Endothelial cell of umbilical vein (primary cell): ENCODE data around the gene TJP1. TPM values are rescaled to one million over a fixed set of nuclear protein-coding genes. Genes with fewer than 3 reads are reported as not detected.

Source experiments
- BruUV-seq: library from RNA; stranded (reverse); fragments of 400-500 nt; replicated peaks from 2 replicates; lab custom pipeline; 2021; lab: Mats Ljungman, UMichigan
- CTCF ChIA-PET: fragments of 300-600, 350-600 bp; sonication (Branson Sonifier 250); formaldehyde crosslinking; loops from one replicate; lab custom pipeline; 2021; ENCODE audit warnings: antibody characterized with exemption, inconsistent platforms; lab: Charles Lee
- POLR2A ChIA-PET: fragments of 300-600, 350-600 bp; sonication (Branson Sonifier 250); formaldehyde crosslinking; loops from one replicate; lab custom pipeline; 2021; ENCODE audit warnings: antibody characterized with exemption, inconsistent platforms; lab: Charles Lee
- DNase-seq: peaks from one replicate; pipeline ENCODE4 v3.0.0-alpha.2; 2011; ENCODE audit warnings: low read depth, low spot score
- FAIRE-seq: peaks from 2 replicates; lab custom pipeline; 2011; peaks lifted over from hg19 to GRCh38; lab: Jason Lieb, UNC
- H2AFZ ChIP-seq: 2 replicates; pipeline ENCODE4 v1.6.0; 2012; ENCODE audit warnings: low read depth, low read length, control low read depth, inconsistent platforms
- H3K27ac ChIP-seq: 2 replicates; pipeline ENCODE4 v1.5.1; 2011; ENCODE audit warnings: low read depth, mild to moderate bottlenecking, control low read depth, low read length, moderate library complexity; ENCODE audit not compliant: insufficient read depth
- H3K27me3 ChIP-seq, 2 experiments: 2 replicates each; pipeline versions ENCODE4 v1.6.0 to v1.6.1; 2011; ENCODE audit warnings: low read length in 2 of 2, mixed read lengths in 1 of 2; ENCODE audit not compliant: control insufficient read depth in 2 of 2, insufficient read depth in 2 of 2
- H3K36me3 ChIP-seq, 2 experiments: 2 replicates in 1 of 2; 3 replicates in 1 of 2; pipeline ENCODE4 v1.5.1; 2011; ENCODE audit warnings: low read length in 2 of 2, mild to moderate bottlenecking in 1 of 2, moderate library complexity in 1 of 2; ENCODE audit not compliant: control insufficient read depth in 2 of 2, insufficient read depth in 2 of 2; ENCODE audit errors: extremely low read depth in 1 of 2
- H3K4me1 ChIP-seq: 3 replicates; pipeline ENCODE4 v1.5.1; 2011; ENCODE audit warnings: mild to moderate bottlenecking, low read length; ENCODE audit not compliant: control insufficient read depth, insufficient read depth; ENCODE audit errors: extremely low read depth
- H3K4me2 ChIP-seq: 2 replicates; pipeline ENCODE4 v1.6.1; 2011; ENCODE audit warnings: low read length, control low read depth, mixed read lengths; ENCODE audit not compliant: insufficient read depth
- H3K4me3 ChIP-seq, 3 experiments: fragments of 200-600 bp in 1 of 3; sonication (generic), shearing (Covaris generic) in 1 of 3; replicated peaks in 1 of 3; 2 replicates each; pipeline ENCODE4 v1.5.1; 2011 to 2016; ENCODE audit warnings: control low read depth in 3 of 3, low read length in 3 of 3, mild to moderate bottlenecking in 2 of 3, inconsistent platforms in 1 of 3, low read depth in 1 of 3, moderate library complexity in 1 of 3; ENCODE audit not compliant: insufficient read depth in 1 of 3
- H3K79me2 ChIP-seq: 2 replicates; pipeline ENCODE4 v1.6.0; 2012; ENCODE audit warnings: low read length, inconsistent platforms; ENCODE audit not compliant: control insufficient read depth, insufficient read depth
- H3K9ac ChIP-seq: replicated peaks from 2 replicates; pipeline ENCODE3; 2011; ENCODE audit warnings: low read length, control low read depth; ENCODE audit not compliant: insufficient read depth; ENCODE audit errors: extremely low read depth
- H3K9me1 ChIP-seq: replicated peaks from 3 replicates; pipeline ENCODE4 v1.6.0; 2011; ENCODE audit warnings: mild to moderate bottlenecking, low read length; ENCODE audit not compliant: control insufficient read depth, insufficient read depth; ENCODE audit errors: extremely low read depth
- H3K9me3 ChIP-seq: replicated peaks from 2 replicates; pipeline ENCODE4 v1.5.1; 2012; ENCODE audit warnings: low read length, inconsistent platforms; ENCODE audit not compliant: control insufficient read depth, insufficient read depth
- H4K20me1 ChIP-seq: replicated peaks from 2 replicates; pipeline ENCODE3; 2011; ENCODE audit warnings: mild to moderate bottlenecking, low read length; ENCODE audit not compliant: control insufficient read depth, insufficient read depth; ENCODE audit errors: extremely low read depth
- EZH2 ChIP-seq: IDR thresholded peaks from 2 replicates; pipeline ENCODE4 v1.6.1; 2012; ENCODE audit warnings: borderline replicate concordance, low read depth, mild to moderate bottlenecking, moderate library complexity, low read length, inconsistent platforms; ENCODE audit not compliant: severe bottlenecking
- FOS ChIP-seq: IDR thresholded peaks from 2 replicates; pipeline ENCODE4 v1.6.1; 2011; ENCODE audit warnings: mild to moderate bottlenecking, low read length, moderate library complexity, borderline replicate concordance; ENCODE audit not compliant: insufficient read depth
- JUN ChIP-seq: IDR thresholded peaks from 2 replicates; pipeline ENCODE4 v1.6.1; 2011; ENCODE audit warnings: borderline replicate concordance, low read depth; ENCODE audit not compliant: insufficient read length, insufficient read depth
- MYC ChIP-seq: IDR thresholded peaks from one replicate; pipeline ENCODE4 v1.6.1; 2011; ENCODE audit warnings: mild to moderate bottlenecking, low read depth, low read length
- POLR2A ChIP-seq: IDR thresholded peaks from 2 replicates; pipeline ENCODE4 v1.6.1; 2012; ENCODE audit warnings: low read depth, mild to moderate bottlenecking, control low read depth, low read length
- POLR2AphosphoS5 ChIP-seq: IDR thresholded peaks from 2 replicates; pipeline ENCODE4 v1.6.1; 2012; ENCODE audit warnings: low read depth, mild to moderate bottlenecking, control low read depth, low read length, moderate library complexity; ENCODE audit not compliant: insufficient read depth
- dilution Hi-C: fragments of 300-500 bp; cut with MboI; formaldehyde crosslinking; loops from one replicate; pipeline ENCODE4 v1.15.0; 2019; ENCODE audit warnings: low sequenced_read_pairs; ENCODE audit not compliant: extremely low pct_ligation_motif_present
- intact Hi-C: fragments of 100-400 bp; cut with micrococcal nuclease; formaldehyde crosslinking; loops from one replicate; pipeline ENCODE4 v1.10.0; 2022
- polyA plus RNA-seq, 4 experiments: library from polyadenylated mRNA; depleted of rRNA in 3 of 4; stranded (reverse) in 3 of 4; unstranded in 1 of 4; fragments of >200 nt; gene quantifications; 2 replicates each; pipeline versions ENCODE4 v1.2.1 to v1.2.3, GENCODE V29; 2011 to 2012; ENCODE audit warnings: missing spikeins in 1 of 4
- total RNA-seq: library from RNA; stranded (reverse); gene quantifications from 2 replicates; pipeline ENCODE4 v1.2.3, GENCODE V29; 2021
- TF ChIP-seq, protein P1 (sequence below), 2 donors: IDR thresholded peaks; 1 replicate in 1 of 2; 2 replicates in 1 of 2; pipeline ENCODE4 v1.5.1; 2011; ENCODE audit warnings: low read length in 2 of 2, mild to moderate bottlenecking in 2 of 2, moderate library complexity in 2 of 2, control low read depth in 1 of 2, inconsistent platforms in 1 of 2, low read depth in 1 of 2; ENCODE audit not compliant: insufficient read depth in 1 of 2; ENCODE audit errors: extremely low read depth in 1 of 2

The TJP1 gene
- total and polyA plus RNA-seq, 2 donors (not counting 3 experiments of a cell fraction or from before 2014, with no cell fraction given): 45.6 to 128 TPM

DNA sequence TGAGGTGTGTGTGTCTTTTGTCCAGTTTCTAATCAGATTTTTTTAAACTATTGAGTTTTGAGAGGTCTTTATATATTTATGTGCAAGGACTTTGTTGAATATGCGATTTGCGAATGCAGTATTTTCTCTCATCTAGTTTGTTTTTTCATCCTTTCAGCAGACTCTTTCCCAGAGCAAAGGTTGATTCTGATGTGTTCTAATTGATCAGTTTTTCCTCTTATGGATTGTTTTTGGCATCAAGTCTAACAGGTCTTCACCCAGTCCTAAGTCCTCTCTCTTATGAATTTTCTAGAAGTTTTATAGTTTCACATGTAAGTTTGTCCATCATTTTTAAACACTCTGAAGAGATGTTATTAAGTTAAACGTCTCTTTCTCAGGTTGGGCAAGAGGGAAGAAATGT is 17.8 kb upstream of the TJP1 start:
- H3K27ac ChIP-seq: no peak overlapping the region
- CTCF ChIA-PET: no interaction called here
- no peak overlapping the region for H3K4me2 ChIP-seq
- no TSS peak for BruUV-seq
- no peaks in the 10 kb centered on the region for H3K9me1 ChIP-seq
- peaks cover 5% of the 10 kb centered on the region for H3K4me1 ChIP-seq
- no peaks in the 10 kb centered on the region for H3K27me3 ChIP-seq
- DNase-seq (no peak), FAIRE-seq (no peak)
- dilution Hi-C loops: no loop called here
- no peak overlapping the region for H2AFZ ChIP-seq
- no peaks in the 10 kb centered on the region for H3K79me2 ChIP-seq
- H3K9me3 ChIP-seq: no peaks in the 10 kb centered on the region
- H4K20me1 ChIP-seq: no peaks in the 10 kb centered on the region
- TF ChIP-seq JUN: no peak
- TF ChIP-seq EZH2: no peak
- TF ChIP-seq MYC: no peak
- TF ChIP-seq, protein P1, sequence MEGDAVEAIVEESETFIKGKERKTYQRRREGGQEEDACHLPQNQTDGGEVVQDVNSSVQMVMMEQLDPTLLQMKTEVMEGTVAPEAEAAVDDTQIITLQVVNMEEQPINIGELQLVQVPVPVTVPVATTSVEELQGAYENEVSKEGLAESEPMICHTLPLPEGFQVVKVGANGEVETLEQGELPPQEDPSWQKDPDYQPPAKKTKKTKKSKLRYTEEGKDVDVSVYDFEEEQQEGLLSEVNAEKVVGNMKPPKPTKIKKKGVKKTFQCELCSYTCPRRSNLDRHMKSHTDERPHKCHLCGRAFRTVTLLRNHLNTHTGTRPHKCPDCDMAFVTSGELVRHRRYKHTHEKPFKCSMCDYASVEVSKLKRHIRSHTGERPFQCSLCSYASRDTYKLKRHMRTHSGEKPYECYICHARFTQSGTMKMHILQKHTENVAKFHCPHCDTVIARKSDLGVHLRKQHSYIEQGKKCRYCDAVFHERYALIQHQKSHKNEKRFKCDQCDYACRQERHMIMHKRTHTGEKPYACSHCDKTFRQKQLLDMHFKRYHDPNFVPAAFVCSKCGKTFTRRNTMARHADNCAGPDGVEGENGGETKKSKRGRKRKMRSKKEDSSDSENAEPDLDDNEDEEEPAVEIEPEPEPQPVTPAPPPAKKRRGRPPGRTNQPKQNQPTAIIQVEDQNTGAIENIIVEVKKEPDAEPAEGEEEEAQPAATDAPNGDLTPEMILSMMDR (IDR thresholded peaks at IDR 0.05; ENCODE audit: extremely low read depth in 1 of 2, insufficient read depth in 1 of 2, low read depth in 1 of 2, low read length in 2 of 2): no peak
- no peak for TF ChIP-seq POLR2AphosphoS5
- TF ChIP-seq FOS: no peak
- no peak for TF ChIP-seq POLR2A
- H3K36me3 ChIP-seq: no peaks in the 10 kb centered on the region
- no peak overlapping the region for H3K4me3 ChIP-seq
- intact Hi-C loops: no loop called here
- POLR2A ChIA-PET: no interaction called here
- no peak overlapping the region for H3K9ac ChIP-seq
